CD14-positive monocyte (primary cell): ENCODE data around the gene SNX3. TPM values are rescaled to one million over a fixed set of nuclear protein-coding genes. Genes with fewer than 3 reads are reported as not detected.
"Not testable (repeated sequence)": the region's sequence is repeated elsewhere in the genome, so short reads cannot be mapped to it uniquely, and the experiment has no call there.

Experiments
- DNase-seq, 3 donors: peaks; one replicate each; pipeline ENCODE4 v3.0.0-alpha.2; 2011 to 2022
- H2AFZ ChIP-seq: 2 replicates; pipeline ENCODE4 v1.6.0; 2012; ENCODE audit warnings: mild to moderate bottlenecking, low read depth, low read length, inconsistent platforms; ENCODE audit not compliant: insufficient read depth, poor library complexity, severe bottlenecking
- H3K27ac ChIP-seq, 2 donors: 1 replicate in 1 of 2; 2 replicates in 1 of 2; pipeline ENCODE4 v1.5.1; 2012 to 2013; ENCODE audit warnings: low read length in 2 of 2, control low read depth in 1 of 2, inconsistent platforms in 1 of 2, low read depth in 1 of 2, mild to moderate bottlenecking in 1 of 2
- H3K27me3 ChIP-seq, 2 donors: one replicate each; pipeline versions ENCODE4 v1.6.0 to v1.6.1; 2011 to 2013; ENCODE audit warnings: low read length in 2 of 2; ENCODE audit not compliant: control insufficient read depth in 2 of 2, insufficient read depth in 2 of 2
- H3K36me3 ChIP-seq, 2 donors: replicated peaks in 1 of 2; 1 replicate in 1 of 2; 2 replicates in 1 of 2; pipeline versions ENCODE4 v1.5.1 to v1.6.1; 2012 to 2013; ENCODE audit warnings: low read length in 2 of 2, control low read depth in 1 of 2, inconsistent platforms in 1 of 2, mild to moderate bottlenecking in 1 of 2; ENCODE audit not compliant: insufficient read depth in 2 of 2, control insufficient read depth in 1 of 2
- H3K4me1 ChIP-seq, 2 donors: 1 replicate in 1 of 2; 2 replicates in 1 of 2; pipeline versions ENCODE4 v1.5.1 to v1.6.1; 2012 to 2013; ENCODE audit warnings: low read length in 2 of 2, control low read depth in 1 of 2, inconsistent platforms in 1 of 2, mild to moderate bottlenecking in 1 of 2, moderate library complexity in 1 of 2; ENCODE audit not compliant: insufficient read depth in 2 of 2, control insufficient read depth in 1 of 2
- H3K4me2 ChIP-seq: replicated peaks from 2 replicates; pipeline ENCODE3; 2012; ENCODE audit warnings: low read length, moderate library complexity, mild to moderate bottlenecking; ENCODE audit not compliant: poor library complexity, severe bottlenecking; ENCODE audit errors: extremely low read depth
- H3K4me3 ChIP-seq, 3 experiments: fragments of 200-600 bp in 1 of 3; sonication (generic) in 1 of 3; replicated peaks in 1 of 3; 1 replicate in 2 of 3; 2 replicates in 1 of 3; pipeline ENCODE4 v1.5.1; 2011 to 2013; ENCODE audit warnings: low read length in 3 of 3, mild to moderate bottlenecking in 3 of 3, control low read depth in 2 of 3, low read depth in 2 of 3, inconsistent platforms in 1 of 3, moderate library complexity in 1 of 3
- H3K79me2 ChIP-seq: 2 replicates; pipeline ENCODE4 v1.6.0; 2012; ENCODE audit warnings: mild to moderate bottlenecking, control low read depth, inconsistent platforms, low read length, moderate library complexity; ENCODE audit not compliant: insufficient read depth
- H3K9ac ChIP-seq: 2 replicates; pipeline ENCODE4 v1.6.0; 2017; ENCODE audit warnings: low read length, mild to moderate bottlenecking; ENCODE audit not compliant: insufficient read depth, poor library complexity, severe bottlenecking
- H3K9me3 ChIP-seq, 2 donors: replicated peaks in 1 of 2; 1 replicate in 1 of 2; 2 replicates in 1 of 2; pipeline versions ENCODE4 v1.5.1 to v1.6.1; 2012 to 2013; ENCODE audit warnings: low read length in 2 of 2, control low read depth in 1 of 2; ENCODE audit not compliant: control insufficient read depth in 1 of 2, insufficient read depth in 1 of 2
- H4K20me1 ChIP-seq: 2 replicates; pipeline ENCODE4 v1.6.0; 2012; ENCODE audit warnings: mild to moderate bottlenecking, low read length, control low read depth, moderate library complexity; ENCODE audit not compliant: insufficient read depth
- H3K27ac Mint-ChIP-seq, 7 donors: one replicate each; pipeline ENCODE4 v1.8.0; 2020; ENCODE audit warnings: mild to moderate bottlenecking in 7 of 7, mixed read lengths in 7 of 7, moderate library complexity in 6 of 7, inconsistent platforms in 2 of 7
- H3K27me3 Mint-ChIP-seq, 3 donors: one replicate each; pipeline ENCODE4 v1.8.0; 2021 to 2022; ENCODE audit warnings: low read depth in 3 of 3, mild to moderate bottlenecking in 3 of 3, mixed read lengths in 3 of 3, moderate library complexity in 3 of 3, inconsistent platforms in 1 of 3
- H3K36me3 Mint-ChIP-seq, 2 donors: one replicate each; pipeline ENCODE4 v1.8.0; 2020; ENCODE audit warnings: mixed read lengths in 2 of 2, inconsistent platforms in 1 of 2, mild to moderate bottlenecking in 1 of 2
- H3K4me1 Mint-ChIP-seq: one replicate; pipeline ENCODE4 v1.8.0; 2020; ENCODE audit warnings: mild to moderate bottlenecking, mixed read lengths
- H3K4me3 Mint-ChIP-seq, 2 donors: one replicate each; pipeline ENCODE4 v1.8.0; 2020; ENCODE audit warnings: mild to moderate bottlenecking in 2 of 2, mixed read lengths in 2 of 2, moderate library complexity in 1 of 2
- H3K9me3 Mint-ChIP-seq, 7 donors: one replicate each; pipeline ENCODE4 v1.8.0; 2020 to 2022; ENCODE audit warnings: mixed read lengths in 7 of 7, mild to moderate bottlenecking in 6 of 7, moderate library complexity in 6 of 7, inconsistent platforms in 2 of 7
- WGBS: methylation state at CpG from one replicate; pipeline ENCODE4 v1.1.5; 2013; ENCODE audit warnings: missing lambda C conversion rate; ENCODE audit not compliant: insufficient coverage; 5-methylcytosine and 5-hydroxymethylcytosine counted together
- intact Hi-C, 2 donors: fragments of 100-400 bp; cut with micrococcal nuclease; formaldehyde crosslinking; loops; one replicate each; pipeline versions ENCODE4 v1.15.0 to v1.15.1; 2023
- polyA plus RNA-seq, 3 donors: library from polyadenylated mRNA; depleted of rRNA in 1 of 3; unstranded in 2 of 3; stranded (reverse) in 1 of 3; fragments of 300-500 nt in 2 of 3; fragments of >200 nt in 1 of 3; fragmentation: Illumina TruSeq in 2 of 3; gene quantifications; 1 replicate in 2 of 3; 2 replicates in 1 of 3; pipeline ENCODE4 v1.2.3, GENCODE V29; 2012 to 2021
- TF ChIP-seq, protein P1 (sequence below): fragments of 200-600 bp; IDR thresholded peaks from one replicate; pipeline ENCODE4 v1.8.0; 2022; ENCODE audit warnings: antibody characterized with exemption, mild to moderate bottlenecking

Gene SNX3
- polyA plus RNA-seq, 3 donors, result 134 to 441 (median 394) TPM

GRCh38 chr6:108247965-108248536 is 12.8 kb downstream of the SNX3 start:
- Mint-ChIP-seq H3K9me3 (peaks cover 0 to 12% (median 3%) of the 10 kb centered on the region in 7 donors), H3K27ac (peak overlapping the region in 1 of 7 donors; percentile 1), H3K27me3 (peaks cover 0 to 1% (median 0%) of the 10 kb centered on the region in 3 donors), H3K36me3 (peaks cover 39 to 52% of the 10 kb centered on the region in 2 donors), H3K4me1 (peaks cover 33% of the 10 kb centered on the region), H3K4me3 (no peak overlapping the region)
- intact Hi-C loops, result no loop called here
- Histone ChIP-seq H3K36me3 (peaks cover 3 to 42% of the 10 kb centered on the region in 2 donors), H2AFZ (no peak overlapping the region), H3K4me3 (no peak overlapping the region), H3K4me2 (no peak overlapping the region), H3K27ac (no peak overlapping the region), H4K20me1 (peaks cover 96% of the 10 kb centered on the region), H3K79me2 (peaks cover 95% of the 10 kb centered on the region), H3K9me3 (peaks cover 0 to 3% of the 10 kb centered on the region in 2 donors), H3K27me3 (no peaks in the 10 kb centered on the region), H3K4me1 (peaks cover 5 to 6% of the 10 kb centered on the region in 2 donors), H3K9ac (no peak overlapping the region)
- TF ChIP-seq, protein P1, sequence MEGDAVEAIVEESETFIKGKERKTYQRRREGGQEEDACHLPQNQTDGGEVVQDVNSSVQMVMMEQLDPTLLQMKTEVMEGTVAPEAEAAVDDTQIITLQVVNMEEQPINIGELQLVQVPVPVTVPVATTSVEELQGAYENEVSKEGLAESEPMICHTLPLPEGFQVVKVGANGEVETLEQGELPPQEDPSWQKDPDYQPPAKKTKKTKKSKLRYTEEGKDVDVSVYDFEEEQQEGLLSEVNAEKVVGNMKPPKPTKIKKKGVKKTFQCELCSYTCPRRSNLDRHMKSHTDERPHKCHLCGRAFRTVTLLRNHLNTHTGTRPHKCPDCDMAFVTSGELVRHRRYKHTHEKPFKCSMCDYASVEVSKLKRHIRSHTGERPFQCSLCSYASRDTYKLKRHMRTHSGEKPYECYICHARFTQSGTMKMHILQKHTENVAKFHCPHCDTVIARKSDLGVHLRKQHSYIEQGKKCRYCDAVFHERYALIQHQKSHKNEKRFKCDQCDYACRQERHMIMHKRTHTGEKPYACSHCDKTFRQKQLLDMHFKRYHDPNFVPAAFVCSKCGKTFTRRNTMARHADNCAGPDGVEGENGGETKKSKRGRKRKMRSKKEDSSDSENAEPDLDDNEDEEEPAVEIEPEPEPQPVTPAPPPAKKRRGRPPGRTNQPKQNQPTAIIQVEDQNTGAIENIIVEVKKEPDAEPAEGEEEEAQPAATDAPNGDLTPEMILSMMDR, result no peak
- WGBS, result no CpG with 5 or more reads among the region's 1 CpG
- no peak for DNase-seq

DNA sequence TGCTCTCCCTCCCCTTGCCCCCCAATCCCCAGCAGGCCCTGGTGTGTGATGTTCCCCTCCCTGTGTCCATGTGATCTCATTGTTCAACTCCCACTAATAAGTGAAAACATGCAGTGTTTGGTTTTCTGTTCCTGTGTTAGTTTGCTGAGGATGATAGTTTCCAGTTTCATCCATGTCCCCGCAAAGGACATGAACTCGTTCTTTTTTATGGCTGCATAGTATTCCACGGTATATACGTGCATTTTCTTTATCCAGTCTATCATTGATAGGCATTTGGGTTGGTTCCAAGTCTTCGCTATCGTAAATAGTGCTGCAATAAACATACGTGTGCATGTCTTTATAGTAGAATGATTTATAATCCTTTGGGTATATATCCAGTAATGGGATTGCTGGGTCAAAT is 15.7 kb downstream of the SNX3 start:
- peaks cover 0 to 47% of the 10 kb centered on the region in 2 donors for H3K36me3 ChIP-seq
- WGBS, result 94% methylated on average over 3 of the region's 7 CpGs
- H3K27me3 Mint-ChIP-seq, H3K27ac Mint-ChIP-seq, H3K27ac ChIP-seq, DNase-seq, H3K27me3 ChIP-seq, H3K4me1 ChIP-seq, H3K9ac ChIP-seq, H3K4me3 ChIP-seq, H2AFZ ChIP-seq, intact Hi-C loops, H3K4me2 ChIP-seq, H3K9me3 ChIP-seq, H3K4me3 Mint-ChIP-seq: not testable (repeated sequence)
- peaks cover 96% of the 10 kb centered on the region for H4K20me1 ChIP-seq
- H3K36me3 Mint-ChIP-seq, result peaks cover 38 to 54% of the 10 kb centered on the region in 2 donors
- peaks cover 15% of the 10 kb centered on the region for H3K4me1 Mint-ChIP-seq
- peaks cover 3 to 12% (median 8%) of the 10 kb centered on the region in 7 donors for H3K9me3 Mint-ChIP-seq
- peaks cover 95% of the 10 kb centered on the region for H3K79me2 ChIP-seq
